Epithelial cell of proximal tubule (primary cell): ENCODE data around the gene NUTM2B. TPM values are rescaled to one million over a fixed set of nuclear protein-coding genes. Genes with fewer than 3 reads are reported as not detected.
"Not testable (repeated sequence)": the region's sequence is repeated elsewhere in the genome, so short reads cannot be mapped to it uniquely, and the experiment has no call there.

Source experiments
- DNase-seq: peaks from one replicate; pipeline ENCODE4 v3.0.0-alpha.2; 2011; ENCODE audit warnings: low read depth
- H3K4me3 ChIP-seq: 2 replicates; pipeline ENCODE4 v1.5.1; 2011; ENCODE audit warnings: low read depth, mild to moderate bottlenecking, low read length
- total RNA-seq: library from RNA; depleted of rRNA; stranded (reverse); fragments of >200 nt; gene quantifications from 2 replicates; pipeline ENCODE4 v1.2.3, GENCODE V29; 2015
- TF ChIP-seq, protein P1 (sequence below): conservative IDR thresholded peaks from 2 replicates; pipeline ENCODE4 v1.5.1; 2012; ENCODE audit warnings: low read depth, mild to moderate bottlenecking, low read length

Gene NUTM2B
- total RNA-seq, 1 donor from 2014 or later, result 0.40 TPM

DNA sequence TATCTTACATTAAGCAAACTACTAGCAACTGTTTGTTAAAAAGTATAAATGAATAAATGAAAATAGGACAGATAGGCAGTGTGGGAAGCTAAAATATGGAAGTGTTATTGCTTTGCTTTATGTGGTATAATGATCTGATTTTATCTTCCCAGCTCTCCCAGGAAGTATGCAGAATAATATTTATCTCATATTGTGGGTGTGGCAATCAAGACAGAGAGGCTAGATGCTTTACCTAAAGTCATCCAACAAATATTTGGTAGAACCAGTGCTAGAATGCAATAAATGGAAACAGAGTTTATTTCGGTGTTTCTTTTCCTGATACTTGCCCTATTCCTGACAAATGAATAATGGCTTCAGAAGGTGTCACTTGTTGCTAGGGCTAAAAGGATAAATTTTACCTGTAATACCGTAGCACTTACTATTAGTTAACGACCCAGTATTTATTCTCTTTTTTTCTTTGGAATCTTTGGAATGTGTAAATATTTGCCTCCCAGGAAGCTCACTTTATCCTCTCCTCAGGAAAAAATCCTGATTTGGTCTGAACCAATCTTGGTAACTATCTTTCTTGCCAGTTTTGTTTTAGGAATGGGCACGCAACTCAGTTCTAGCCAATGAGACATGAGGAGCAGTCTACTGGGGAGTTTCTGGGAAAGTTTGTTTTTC lies 14.0 kb downstream of the NUTM2B start:
- H3K4me3 ChIP-seq, DNase-seq: not testable (repeated sequence)

DNA sequence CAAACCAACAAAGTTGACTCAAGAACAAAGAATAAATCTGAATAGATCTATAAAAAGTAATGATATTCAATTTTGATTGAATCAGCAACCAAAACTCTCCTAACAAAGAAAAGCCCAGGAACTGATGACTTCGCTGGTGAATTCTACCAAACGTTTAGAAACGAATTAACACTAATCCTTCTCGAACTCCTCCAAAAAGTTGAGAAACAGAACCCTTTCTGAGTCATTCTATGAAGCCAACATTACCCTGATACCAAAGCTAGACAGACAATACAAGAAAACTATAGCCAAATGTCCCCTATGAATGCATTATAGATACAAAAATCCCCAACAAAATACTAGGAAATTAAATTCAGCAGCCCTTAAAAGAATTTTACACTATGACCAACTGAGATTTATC lies 17.0 kb downstream of the NUTM2B start:
- not testable (repeated sequence) for DNase-seq, H3K4me3 ChIP-seq

DNA sequence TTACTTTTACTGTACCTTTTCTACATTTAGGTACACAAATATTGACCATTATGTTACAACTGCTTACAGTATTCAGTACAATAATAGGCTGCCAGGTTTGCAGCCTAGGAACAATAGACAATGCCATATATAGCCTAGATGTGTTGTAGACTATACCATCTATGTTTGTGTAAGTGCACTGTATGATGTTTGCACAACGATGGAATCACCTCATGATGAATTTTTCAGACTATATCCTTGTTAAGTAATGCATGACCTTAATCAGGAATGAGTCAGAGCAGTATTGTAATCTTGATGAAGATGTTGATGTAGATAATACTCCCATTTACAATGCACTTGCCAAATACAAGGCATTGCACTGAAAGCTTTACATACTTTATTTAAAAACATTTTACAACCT lies 23.6 kb downstream of the NUTM2B start:
- not testable (repeated sequence) for DNase-seq, H3K4me3 ChIP-seq

DNA sequence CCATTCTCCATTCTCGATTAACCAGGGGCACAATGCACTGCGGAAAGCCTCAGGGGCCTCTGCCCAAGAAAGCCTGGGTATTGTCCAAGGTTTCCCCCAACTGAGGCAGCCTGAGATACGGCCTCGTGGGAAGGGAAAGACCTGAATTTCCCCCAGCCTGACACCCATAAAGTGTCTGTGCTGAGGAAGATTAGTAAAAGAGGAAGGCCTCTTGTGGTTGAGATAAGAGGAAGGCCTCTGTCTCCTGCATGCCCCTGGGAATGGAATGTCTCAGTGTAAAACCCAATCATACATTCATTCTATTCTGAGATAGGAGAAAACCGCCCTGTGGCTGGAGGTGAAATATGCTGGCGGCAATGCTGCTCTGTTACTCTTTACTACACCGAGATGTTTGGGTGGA lies 41.8 kb downstream of the NUTM2B start:
- not testable (repeated sequence) for DNase-seq, H3K4me3 ChIP-seq

DNA sequence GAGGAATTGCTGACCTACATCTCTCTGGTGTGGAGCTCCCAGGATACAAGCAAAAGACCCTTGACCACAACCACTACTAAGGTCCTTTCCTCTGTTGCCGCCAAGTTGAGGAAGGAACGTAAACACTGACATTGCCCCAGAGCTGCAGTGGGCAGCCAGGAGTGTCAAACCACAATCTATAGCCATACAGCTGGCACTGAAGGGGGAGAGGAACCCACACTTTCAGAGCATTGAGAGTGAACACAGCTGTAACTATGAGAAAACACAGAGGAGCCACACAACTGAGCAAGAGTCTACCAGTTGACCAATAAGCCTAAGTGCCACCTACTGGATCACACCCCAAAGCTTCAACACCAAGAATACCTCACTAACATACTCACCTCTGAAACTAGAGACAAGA lies 45.5 kb downstream of the NUTM2B start:
- not testable (repeated sequence) for DNase-seq, H3K4me3 ChIP-seq

DNA sequence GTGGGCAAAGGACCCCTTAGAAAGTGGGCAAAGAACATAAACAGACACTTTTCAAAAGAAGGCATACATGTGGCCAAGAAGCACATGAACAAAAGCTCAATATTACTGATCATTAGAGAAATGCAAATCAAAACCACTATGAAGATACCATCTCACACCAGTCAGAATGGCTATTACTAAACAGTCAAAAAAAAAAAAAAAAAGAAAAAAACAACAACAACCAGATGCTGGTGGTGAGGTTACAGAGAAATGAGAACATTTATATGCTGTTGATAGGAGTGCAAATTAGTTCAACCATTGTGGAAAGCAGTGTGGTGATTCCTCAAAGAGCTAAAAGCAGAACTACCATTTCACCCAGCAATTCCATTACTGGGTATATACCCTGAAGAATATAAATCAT lies 50.6 kb downstream of the NUTM2B start:
- not testable (repeated sequence) for H3K4me3 ChIP-seq, DNase-seq

DNA sequence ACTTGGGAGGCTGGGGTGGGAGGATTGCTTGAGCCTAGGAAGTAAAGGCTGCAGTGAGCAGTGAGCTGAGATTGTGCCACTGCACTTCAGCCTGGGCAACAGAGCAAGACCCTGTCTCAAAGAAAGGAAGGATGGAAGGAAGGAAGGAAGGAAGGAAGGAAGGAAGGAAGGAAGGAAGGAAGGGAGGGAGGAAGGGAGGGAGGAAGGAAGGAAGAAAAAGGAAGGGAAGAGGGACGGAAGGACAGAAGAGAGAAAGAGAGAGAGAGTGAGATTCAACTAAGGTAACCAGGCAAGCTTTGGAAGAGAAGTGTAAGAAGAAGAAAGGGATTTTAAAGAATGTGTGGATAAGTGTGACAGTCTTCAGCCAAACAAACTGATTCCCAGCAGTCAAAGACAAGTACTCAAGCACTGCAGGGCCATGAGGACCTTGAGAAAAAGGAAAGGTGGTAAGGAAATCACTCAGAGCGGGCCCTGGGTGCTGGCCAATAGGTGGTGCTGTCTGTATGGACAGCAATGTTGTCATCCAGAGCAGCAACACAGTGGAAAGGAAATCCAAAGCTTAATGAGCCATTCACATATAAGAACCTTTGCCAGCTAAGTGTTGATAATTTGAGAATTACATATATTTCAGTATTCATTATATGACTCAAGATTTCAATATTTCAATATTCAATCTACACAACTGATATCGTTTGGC lies 55.4 kb downstream of the NUTM2B start:
- peak; percentile 1 for DNase-seq
- not testable (repeated sequence) for H3K4me3 ChIP-seq
- TF ChIP-seq, protein P1, sequence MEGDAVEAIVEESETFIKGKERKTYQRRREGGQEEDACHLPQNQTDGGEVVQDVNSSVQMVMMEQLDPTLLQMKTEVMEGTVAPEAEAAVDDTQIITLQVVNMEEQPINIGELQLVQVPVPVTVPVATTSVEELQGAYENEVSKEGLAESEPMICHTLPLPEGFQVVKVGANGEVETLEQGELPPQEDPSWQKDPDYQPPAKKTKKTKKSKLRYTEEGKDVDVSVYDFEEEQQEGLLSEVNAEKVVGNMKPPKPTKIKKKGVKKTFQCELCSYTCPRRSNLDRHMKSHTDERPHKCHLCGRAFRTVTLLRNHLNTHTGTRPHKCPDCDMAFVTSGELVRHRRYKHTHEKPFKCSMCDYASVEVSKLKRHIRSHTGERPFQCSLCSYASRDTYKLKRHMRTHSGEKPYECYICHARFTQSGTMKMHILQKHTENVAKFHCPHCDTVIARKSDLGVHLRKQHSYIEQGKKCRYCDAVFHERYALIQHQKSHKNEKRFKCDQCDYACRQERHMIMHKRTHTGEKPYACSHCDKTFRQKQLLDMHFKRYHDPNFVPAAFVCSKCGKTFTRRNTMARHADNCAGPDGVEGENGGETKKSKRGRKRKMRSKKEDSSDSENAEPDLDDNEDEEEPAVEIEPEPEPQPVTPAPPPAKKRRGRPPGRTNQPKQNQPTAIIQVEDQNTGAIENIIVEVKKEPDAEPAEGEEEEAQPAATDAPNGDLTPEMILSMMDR, result peak; percentile 38

Other genes with a start within 250 kb of the NUTM2B start
- 0.35 and 0.43 TPM in 2 replicates for gene EIF5AL1, start 190.7 kb upstream of the NUTM2B start, total RNA-seq
- not detected in 2 replicates for gene SFTPA2, start 142.8 kb upstream of the NUTM2B start, total RNA-seq
- not detected in 2 replicates for gene SFTPA1, start 92.3 kb upstream of the NUTM2B start, total RNA-seq
- gene NUTM2E, start 123.5 kb downstream of the NUTM2B start, total RNA-seq, result 0.22 TPM in 1 of 2 replicates, not detected in the other
- not detected in 2 replicates for gene SFTPD, start 245.9 kb downstream of the NUTM2B start, total RNA-seq